Caki2 (cell line): ENCODE data around the gene NFATC1. TPM values are rescaled to one million over a fixed set of nuclear protein-coding genes. Genes with fewer than 3 reads are reported as not detected.

ENCODE experiments used
- DNase-seq: peaks from one replicate; pipeline ENCODE4 v3.0.0-alpha.2; 2015; ENCODE audit warnings: low read depth
- in situ Hi-C: cut with HindIII; loops from 2 replicates; pipeline ENCODE4 v1.10.0; 2016; ENCODE audit warnings: low sequenced_read_pairs, low pct_unique_long_range_greater_than_20kb, mixed read lengths
- total RNA-seq: library from RNA; depleted of rRNA; stranded (reverse); fragments of >200 nt; shearing (Covaris generic); gene quantifications from 2 replicates; pipeline ENCODE4 v1.2.3, GENCODE V29; 2014; ENCODE audit warnings: low replicate concordance

NFATC1 gene
- total RNA-seq, 1 experiment from 2014 or later = 8.3 TPM

DNA sequence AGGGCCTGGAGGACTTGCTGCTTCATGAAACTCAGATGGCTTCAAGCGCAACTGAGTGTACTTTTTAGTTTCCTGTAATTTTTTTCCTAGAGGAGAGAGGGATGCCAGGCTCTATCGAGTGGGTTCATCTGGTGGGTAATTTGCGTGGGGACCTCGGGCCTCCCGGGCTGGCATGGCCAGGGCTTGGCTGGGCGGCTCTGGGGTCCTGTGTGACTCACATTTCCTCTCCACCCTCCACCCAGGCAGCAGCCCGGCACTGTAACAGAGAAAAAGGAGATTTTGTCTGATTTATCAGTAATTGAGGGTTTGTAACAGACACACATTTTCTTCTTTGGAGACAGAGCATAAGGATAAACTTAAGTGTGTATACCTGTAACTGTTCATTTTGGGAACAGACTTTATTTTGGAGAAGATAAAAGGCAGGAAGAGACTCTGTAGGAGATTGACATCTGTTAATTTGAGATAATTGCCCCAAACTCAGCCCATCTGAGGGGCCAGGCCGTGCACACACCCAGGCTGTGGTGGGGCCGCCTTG lies 64.3 kb downstream of the NFATC1 start:
- in situ Hi-C loops = no loop called here
- no peak for DNase-seq

DNA sequence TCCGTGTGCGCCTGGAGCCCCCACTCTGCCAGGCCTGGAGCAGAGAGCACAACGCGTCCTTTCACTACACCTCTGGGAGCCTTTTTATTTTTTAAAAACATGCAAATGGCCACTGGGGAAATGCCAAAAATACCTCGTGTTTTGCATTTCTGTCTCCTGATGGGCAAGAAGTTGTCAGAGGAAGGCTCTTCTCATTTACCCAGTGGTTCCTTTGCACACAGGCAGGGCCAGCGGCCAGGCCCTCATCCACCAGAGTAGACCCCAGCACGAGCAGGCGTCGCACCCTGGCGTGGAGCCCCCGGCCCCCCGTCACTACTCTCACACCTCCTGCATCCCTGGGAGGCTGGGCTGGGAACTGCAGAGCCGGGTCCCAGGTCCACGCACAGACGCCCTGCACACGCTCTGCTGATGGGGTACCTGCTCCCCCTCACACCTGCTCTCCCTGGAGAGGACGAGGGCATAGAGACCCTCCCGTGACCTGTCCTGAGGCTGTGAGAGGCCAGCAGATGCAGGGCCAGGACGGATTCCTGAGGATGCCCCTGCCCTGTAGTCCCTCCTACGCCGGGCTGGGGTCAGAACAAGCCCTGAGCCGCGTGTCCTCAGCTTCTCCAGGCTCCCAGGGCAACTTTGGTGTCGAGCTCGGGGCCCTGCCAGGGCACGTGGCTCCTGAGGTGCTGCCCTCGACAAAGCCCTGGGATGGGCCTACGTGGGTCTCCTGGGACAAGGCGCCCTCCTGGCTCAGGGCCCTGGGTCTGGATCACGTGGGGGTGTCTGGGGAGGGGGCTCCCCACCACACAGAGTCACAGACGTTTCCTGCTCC lies 65.0 kb downstream of the NFATC1 start:
- no peak for DNase-seq
- in situ Hi-C loops = no loop called here

DNA sequence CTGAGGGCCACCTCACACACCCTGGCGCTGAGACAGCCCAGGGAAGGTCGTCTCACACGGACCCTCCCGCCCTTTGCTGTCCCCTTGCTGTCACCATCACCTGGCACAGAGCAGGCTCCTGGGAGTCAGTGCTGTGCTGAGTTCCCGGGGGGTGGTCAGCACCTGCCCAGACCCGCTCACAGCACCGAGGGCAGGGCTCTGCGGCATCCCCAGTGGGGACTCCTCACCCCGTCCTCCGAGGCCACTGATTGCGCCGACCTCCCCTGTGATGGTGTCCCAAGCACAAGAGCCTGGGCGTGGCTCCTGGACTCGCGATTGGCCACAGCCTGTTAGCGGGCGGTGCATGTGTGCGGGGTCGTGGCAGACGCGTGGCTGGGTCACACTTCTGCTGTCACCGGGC lies 65.9 kb downstream of the NFATC1 start:
- in situ Hi-C loops = no loop called here
- no peak for DNase-seq

DNA sequence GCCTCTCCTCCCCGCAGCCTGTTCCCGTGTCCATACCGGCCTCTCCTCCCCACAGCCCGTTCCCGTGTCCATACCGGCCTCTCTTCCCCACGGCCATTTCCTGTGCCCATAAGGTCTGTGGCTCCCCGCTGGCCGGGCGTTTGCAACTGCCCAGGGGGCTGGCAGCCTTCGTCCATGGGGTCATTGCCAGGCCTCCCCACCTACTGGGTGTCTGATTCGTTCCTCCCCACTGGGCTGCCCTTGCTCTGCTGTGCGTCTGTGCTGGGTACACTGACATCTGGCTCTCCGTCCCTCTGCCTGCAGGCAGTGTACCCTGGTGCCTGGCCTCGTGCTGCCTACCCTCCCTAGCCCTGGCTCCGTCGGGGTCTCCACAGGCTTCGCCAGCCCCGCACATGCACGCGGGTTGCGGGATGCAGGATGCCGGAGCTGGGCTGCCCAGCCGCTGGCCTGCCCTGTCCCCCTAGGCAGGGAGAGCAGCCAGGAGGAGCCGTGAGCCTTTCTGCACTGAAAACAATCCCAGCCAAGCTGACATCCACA lies 67.8 kb downstream of the NFATC1 start:
- no peak for DNase-seq
- in situ Hi-C loops = no loop called here

DNA sequence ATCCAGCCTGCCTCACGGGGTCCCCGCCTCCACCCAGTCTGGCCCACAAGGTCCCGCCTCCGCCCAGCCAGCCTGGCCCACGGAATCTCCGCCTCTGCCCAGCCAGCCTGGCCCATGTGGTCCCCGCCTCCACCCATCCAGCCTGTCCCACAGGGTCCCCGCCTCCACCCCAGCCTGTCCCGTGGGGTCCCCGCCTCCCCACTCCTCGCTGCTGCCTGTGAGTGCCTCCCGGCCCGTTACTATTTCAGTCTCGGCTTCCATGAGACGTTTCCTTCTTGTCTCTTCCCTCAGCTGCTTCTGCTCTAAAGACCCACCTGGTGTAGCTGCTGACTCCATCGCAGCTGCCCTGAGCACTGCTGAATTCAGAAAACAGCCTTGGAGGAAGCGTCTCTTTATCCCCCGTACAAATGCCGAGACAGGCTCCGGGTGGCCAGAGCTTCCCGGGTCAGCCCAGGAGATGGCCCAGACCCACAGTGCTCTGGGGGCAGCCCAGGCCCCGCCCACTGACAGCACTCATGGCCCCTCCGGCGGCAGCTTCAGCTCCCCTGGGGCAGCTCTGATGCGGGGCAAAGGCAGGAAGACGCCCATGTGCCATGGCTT lies 69.8 kb downstream of the NFATC1 start:
- in situ Hi-C loops = no loop called here
- DNase-seq = no peak

DNA sequence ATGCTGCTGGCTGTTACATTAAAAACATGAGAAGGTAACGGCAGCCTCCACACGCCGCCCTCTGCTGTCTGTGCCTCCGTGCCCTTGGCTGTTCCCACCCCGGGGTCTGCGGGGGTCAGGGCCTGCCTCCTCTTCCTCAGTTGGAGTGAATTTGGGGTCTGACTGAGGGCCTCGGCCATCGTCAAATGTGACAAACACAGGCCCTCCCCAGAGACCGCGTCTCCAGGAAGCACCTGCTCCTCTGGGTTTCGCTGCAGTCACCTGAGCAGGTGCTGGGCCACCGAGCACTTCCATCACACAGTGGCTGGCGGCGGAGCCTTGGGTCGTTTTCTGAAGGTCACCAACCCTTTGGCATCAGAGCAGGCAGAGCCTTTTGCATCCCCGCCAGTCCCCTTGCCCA lies 70.9 kb downstream of the NFATC1 start:
- no peak for DNase-seq
- in situ Hi-C loops = no loop called here

DNA sequence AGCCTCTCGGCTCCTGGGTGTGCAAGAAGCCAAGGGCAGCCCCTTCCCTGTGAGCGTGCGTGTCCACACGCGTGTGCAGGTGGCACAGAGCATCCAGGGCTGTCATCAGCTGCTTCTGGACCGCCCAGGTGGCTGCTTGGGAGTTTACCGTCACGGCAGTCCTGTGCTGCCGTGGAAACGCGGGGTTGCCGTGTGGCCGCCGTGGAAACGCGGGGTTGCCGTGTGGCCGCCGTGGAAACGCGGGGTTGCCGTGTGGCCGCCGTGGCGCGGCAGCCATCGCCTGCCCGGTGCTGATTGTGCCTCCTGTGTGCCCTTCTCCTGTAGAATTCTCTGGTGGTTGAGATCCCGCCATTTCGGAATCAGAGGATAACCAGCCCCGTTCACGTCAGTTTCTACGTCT lies 71.4 kb downstream of the NFATC1 start:
- in situ Hi-C loops = no loop called here
- DNase-seq = no peak

DNA sequence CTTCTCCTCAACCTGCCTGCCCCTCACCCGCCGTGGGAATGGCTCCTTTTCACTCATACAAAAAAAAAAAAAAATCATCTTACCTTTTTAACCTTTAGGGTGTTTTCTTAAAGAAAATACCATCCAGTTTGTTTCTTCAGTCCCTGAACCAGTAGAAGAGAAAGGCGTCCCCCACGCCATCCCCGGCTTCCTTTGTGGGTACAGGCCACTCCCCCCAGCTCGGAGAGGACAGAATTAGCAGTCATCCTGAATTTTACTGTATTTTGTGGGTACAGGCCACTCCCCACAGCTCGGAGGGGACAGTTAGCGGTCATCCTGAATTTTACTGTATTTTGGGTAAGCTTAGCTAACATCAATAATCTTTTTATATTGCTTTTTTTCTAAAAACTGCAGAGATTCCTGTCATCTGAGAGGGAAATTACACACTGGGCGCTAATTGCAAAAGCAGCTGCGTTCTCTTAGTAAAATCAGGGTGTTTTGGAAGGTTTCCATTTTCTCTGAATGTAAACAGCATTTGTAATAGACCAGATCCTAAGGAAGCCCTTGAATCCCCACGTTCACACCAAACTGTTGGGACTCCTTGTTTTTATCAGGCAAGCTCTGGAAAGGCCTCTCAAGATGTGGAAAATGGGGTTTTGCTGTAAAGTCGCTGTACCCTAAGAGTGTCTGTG lies 72.5 kb downstream of the NFATC1 start:
- DNase-seq = no peak
- in situ Hi-C loops = no loop called here

DNA sequence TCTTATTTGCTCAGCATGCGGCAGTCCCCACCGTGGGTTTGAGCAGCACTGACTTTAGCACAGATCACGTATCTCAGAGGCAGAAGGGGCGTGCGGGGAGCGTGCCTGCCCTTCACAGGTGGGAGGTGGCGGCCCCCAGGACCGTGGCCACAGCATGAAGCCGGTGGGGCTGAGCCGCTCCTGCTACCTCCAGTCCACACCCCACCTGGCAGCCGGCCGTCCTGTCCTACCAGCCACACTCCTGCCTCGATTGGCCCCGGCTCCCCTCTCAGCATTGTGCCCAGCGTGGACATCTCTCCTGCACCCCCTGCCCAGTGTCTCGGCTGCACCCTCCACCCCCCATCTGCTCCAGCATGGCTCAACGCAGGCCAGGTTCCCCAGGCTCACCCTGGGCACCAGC lies 73.6 kb downstream of the NFATC1 start:
- DNase-seq = no peak
- in situ Hi-C loops = no loop called here

DNA sequence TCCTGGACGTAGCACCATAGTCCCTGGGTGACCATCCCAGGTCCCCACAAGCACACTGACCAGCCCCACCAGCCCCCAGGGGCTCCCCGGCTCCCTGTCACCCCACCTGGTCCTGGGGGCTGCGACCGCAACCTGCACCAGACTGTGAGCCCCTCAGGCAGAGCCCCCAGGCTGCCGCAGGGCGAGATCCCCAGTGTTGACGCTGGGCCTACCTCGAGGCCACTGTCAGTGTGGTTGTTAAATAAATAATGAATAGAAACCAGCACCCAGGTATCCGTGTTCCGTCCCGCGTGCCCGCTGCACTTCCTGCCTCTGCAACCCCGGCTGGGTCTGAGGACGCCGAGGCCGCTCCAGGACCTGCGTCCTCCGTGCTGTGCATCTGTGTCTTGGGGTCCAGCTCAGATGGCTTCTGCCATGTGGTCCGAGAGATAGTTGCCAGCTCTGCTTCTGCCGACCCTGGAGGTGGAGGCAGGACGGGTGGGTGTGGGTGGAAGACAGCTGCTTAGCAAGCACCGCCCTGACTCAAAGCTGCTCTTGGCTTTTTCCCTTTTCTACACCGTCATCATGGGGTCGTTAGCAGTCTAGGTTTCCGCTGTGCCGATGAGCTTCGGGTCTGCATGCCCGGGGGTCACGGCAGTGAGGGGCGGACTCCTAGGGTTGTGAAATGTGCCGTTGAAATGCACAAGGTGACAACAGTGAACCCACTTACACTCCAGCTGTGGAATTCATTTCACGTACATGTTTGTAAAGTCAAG lies 74.2 kb downstream of the NFATC1 start:
- in situ Hi-C loops = no loop called here
- no peak for DNase-seq

DNA sequence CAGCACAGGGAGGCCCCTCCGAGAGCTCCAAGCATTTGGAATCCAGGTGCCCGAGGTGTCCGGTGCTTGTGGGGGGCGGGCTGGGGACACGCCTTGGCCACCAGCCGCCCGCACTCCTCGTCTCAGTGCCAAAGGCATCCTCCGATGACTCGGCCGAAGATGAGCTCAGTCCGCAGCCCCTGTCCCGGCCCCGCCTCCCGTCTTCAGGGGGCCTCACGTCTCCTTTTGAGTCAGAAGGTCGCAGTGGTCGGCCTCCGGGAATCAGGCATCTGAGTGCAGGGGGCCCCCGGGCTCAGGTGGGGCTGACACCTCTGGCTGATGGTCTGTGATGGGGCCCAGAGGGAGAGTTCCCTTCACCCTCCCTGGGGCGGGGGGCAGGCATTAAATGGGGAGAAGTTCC lies 74.8 kb downstream of the NFATC1 start:
- in situ Hi-C loops = no loop called here
- DNase-seq = no peak

DNA sequence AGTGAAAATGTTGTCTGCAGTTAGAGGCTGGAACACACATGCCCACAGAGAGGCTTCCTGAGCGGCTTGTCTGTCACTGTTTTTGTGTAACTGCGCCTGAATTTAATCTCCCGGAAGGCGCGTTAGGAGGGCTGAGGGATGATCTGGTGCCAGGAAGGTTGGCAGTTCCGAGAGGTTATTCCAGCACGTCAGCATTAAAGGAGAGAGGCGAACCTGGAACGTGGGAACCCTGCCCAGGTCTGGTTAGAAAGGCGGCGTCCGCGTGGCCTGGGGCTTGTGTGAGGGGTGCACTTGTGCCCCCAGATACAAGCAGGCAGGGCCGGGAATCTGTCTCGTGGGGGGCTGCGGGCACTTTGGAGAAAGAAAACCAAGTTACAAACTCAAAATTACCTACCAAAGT lies 75.3 kb downstream of the NFATC1 start:
- DNase-seq = no peak
- in situ Hi-C loops = no loop called here

DNA sequence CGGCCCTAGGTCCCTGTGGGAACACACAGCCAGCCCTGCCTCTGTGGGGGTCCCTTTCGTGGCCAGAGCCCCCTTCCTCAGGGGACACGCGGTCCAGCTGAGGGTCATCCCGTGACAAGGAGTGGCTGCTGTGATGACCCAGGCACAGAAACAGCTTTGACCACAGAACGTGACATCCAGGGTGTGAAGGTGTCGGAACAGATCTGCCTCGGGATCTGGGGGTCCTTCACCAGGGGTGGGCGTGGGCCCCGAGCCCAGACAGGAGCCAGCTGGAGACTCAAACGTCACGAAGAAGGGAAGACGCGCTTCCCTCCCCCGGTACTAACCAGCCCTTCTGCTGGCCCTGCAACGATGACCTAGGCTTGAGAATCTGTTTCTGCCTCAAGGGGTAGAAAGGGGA lies 75.9 kb downstream of the NFATC1 start:
- in situ Hi-C loops = no loop called here

DNA sequence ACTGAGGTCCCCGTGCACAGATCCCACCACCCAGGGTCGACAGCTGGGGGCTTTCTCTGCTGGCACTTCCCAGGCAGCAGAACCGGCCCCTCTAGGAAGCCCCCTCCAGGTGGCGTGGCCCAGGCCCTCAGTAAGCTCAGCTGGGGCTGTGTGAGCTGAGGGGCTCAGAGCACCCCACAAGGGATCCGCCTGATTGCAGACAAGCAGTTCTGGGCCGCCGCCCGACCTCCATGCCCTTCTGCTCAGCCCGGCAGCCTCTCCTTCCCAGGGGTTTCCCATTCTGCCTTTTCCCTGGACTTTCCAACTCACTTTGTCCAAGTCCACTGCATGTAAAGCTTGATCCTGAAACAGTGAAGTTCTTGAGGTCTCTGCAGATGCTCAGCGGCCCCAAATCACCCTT lies 76.4 kb downstream of the NFATC1 start:
- in situ Hi-C loops = no loop called here
- no peak for DNase-seq

More for the DNA sequence above, 75.9 kb downstream of the NFATC1 start:
- DNase-seq = no peak

DNA sequence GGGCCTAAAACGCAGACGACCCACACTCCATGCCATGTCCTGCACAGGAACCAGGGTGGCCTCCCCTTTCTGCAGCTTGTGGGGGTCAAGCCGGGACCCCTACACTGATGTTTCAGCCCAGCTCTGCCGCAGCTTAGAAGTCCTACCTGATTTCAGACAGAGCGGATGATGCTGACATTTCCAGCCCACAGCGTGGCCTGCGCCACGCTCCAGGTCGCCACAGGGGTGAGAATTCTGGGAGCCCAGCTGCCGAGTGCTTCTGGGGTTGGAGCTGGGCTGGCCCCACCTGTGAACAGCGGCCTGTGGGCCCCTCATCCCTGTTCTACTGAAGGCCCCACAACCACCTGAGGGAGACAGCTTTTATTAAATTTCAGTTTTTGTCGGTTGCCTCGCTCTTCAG lies 77.2 kb downstream of the NFATC1 start:
- in situ Hi-C loops = no loop called here
- DNase-seq = no peak

DNA sequence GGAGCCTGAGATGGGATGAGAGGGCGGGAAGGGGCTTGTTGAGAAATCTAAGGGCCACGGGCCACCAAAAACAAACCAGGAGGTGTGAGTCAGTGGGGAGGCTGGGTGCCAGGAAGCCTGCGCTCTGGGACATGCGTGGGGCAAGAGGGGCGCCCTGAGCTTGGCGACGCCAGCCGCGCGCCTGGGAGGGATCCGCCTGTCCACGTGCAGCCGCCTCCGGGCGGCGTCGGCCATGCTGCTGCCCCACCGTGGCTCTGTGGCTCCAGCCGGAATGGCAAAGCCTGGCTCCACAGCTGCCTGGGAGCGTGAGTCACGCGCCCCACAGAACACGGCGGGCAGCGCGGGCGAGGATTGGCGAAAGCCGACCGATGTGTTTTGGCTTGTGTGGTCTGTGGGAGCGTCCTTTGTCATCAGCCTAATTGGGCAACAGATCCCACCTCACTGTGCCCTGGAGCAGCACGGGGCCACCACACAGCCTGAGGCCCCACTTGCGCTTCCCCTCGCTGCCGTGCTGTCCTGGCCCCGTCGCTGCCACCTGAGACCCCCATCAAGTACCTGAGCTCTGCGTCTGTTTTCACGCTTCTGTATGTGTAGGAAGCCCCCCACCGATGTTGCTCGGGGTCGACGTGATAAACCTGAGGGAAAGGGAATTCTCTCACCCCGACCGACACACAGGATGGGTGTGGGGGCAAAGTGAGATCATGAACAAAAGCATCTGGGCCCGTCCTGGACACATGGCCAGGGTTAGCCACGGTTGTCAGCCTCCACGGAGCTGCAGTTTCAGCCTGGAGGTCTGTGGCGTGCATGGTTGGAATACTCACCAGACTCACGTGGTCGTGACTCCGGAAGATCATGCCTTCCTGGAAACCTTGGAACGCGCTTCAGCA lies 80.5 kb downstream of the NFATC1 start:
- in situ Hi-C loops = no loop called here
- DNase-seq = no peak

DNA sequence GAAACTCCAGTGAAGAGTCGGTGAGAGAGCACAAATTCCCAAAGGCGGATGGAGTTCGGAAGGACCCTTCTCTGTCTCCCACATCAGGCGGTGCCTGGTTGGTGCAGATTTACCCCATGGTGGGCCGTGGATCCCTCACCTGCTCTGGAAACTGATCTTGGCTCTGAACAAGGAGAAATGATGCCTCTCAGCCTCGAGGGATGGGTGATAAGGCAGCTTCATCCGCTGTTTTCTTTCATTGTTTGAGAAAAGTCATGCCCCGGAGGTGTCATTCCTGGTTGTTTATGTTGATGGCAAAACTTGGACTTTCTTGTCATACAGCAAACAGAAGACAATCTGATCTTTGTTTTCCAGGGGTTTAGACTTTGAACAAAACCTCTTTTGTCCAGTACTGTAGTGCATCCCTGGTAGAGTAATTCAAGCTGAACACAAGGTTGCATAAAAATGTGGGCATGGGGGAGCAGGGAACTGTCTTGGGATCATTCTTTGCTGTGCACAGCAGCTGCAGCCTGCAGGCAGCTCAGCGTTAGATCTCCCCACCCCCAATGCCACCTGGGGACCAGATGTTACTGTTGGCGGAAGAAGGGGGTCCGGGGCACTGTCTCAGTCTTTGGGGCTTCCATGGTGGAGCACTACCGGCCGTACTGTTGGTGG lies 81.3 kb downstream of the NFATC1 start:
- in situ Hi-C loops = no loop called here

More for the DNA sequence above, 81.3 kb downstream of the NFATC1 start:
- DNase-seq = no peak
